B cell (primary cell): ENCODE data around the gene PLEKHA3. TPM values are rescaled to one million over a fixed set of nuclear protein-coding genes. Genes with fewer than 3 reads are reported as not detected.

Source experiments
- ATAC-seq: fragments of 200-7000 bp; cut with Tn5 transposase; one replicate; pipeline ENCODE4 v1.10.0; 2021; ENCODE audit warnings: low read depth, mild to moderate bottlenecking, moderate number of reproducible peaks, moderate library complexity
- CTCF ChIA-PET: fragments of 350-600 bp; sonication (Branson Sonifier 250); formaldehyde crosslinking; loops from one replicate; lab custom pipeline; 2021; ENCODE audit warnings: antibody characterized with exemption, inconsistent platforms; lab: Charles Lee
- POLR2A ChIA-PET: fragments of 350-600 bp; sonication (Branson Sonifier 250); formaldehyde crosslinking; loops from one replicate; lab custom pipeline; 2021; ENCODE audit warnings: antibody characterized with exemption; lab: Charles Lee
- DNase-seq: peaks from one replicate; pipeline ENCODE4 v3.0.0; 2013
- H2AFZ ChIP-seq: 2 replicates; pipeline ENCODE4 v1.6.1; 2012; ENCODE audit warnings: mild to moderate bottlenecking, low read depth, low read length; ENCODE audit not compliant: insufficient read depth, poor library complexity, severe bottlenecking
- H3K27ac ChIP-seq, 2 donors: 1 replicate in 1 of 2; 2 replicates in 1 of 2; pipeline ENCODE4 v1.5.1; 2012 to 2013; ENCODE audit warnings: low read length in 2 of 2, mild to moderate bottlenecking in 2 of 2, moderate library complexity in 1 of 2
- H3K27me3 ChIP-seq, 4 experiments: fragments of 200-600 bp in 1 of 4; sonication (generic) in 1 of 4; replicated peaks in 1 of 4; 1 replicate in 2 of 4; 2 replicates in 2 of 4; pipeline versions ENCODE4 v1.6.1 to v1.7.0; 2013 to 2016; ENCODE audit warnings: low read length in 3 of 4, mild to moderate bottlenecking in 2 of 4, mixed read lengths in 1 of 4, moderate library complexity in 1 of 4; ENCODE audit not compliant: insufficient read depth in 4 of 4, control insufficient read depth in 3 of 4; ENCODE audit errors: control extremely low read depth in 1 of 4
- H3K36me3 ChIP-seq, 2 experiments: replicated peaks in 1 of 2; 1 replicate in 1 of 2; 2 replicates in 1 of 2; pipeline versions ENCODE4 v1.6.1 to v1.7.1; 2013; ENCODE audit warnings: low read length in 1 of 2; ENCODE audit not compliant: insufficient read depth in 2 of 2, control insufficient read depth in 1 of 2; ENCODE audit errors: control extremely low read depth in 1 of 2, extremely low read depth in 1 of 2
- H3K4me1 ChIP-seq, 2 donors: fragments of 200-600 bp in 1 of 2; sonication (generic) in 1 of 2; 1 replicate in 1 of 2; 2 replicates in 1 of 2; pipeline versions ENCODE4 v1.5.1 to v1.6.1; 2013 to 2017; ENCODE audit warnings: low read length in 2 of 2; ENCODE audit not compliant: control insufficient read depth in 2 of 2, insufficient read depth in 2 of 2
- H3K4me2 ChIP-seq: replicated peaks from 2 replicates; pipeline ENCODE3; 2012; ENCODE audit warnings: mild to moderate bottlenecking, low read depth, low read length; ENCODE audit not compliant: poor library complexity, severe bottlenecking
- H3K4me3 ChIP-seq, 5 experiments: fragments of 200-600 bp in 1 of 5; sonication (generic) in 1 of 5; 1 replicate in 3 of 5; 2 replicates in 2 of 5; pipeline versions ENCODE4 v1.5.1 to v1.7.0; 2011 to 2016; ENCODE audit warnings: low read length in 4 of 5, mild to moderate bottlenecking in 4 of 5, low read depth in 2 of 5, control low read depth in 1 of 5, moderate library complexity in 1 of 5; ENCODE audit not compliant: insufficient read depth in 1 of 5; ENCODE audit errors: control extremely low read depth in 1 of 5, extremely low read depth in 1 of 5
- H3K79me2 ChIP-seq: fragments of 200-600 bp; sonication (generic); one replicate; pipeline ENCODE4 v1.6.0; 2016; ENCODE audit warnings: low read length; ENCODE audit not compliant: control insufficient read depth, insufficient read depth
- H3K9ac ChIP-seq: fragments of 200-600 bp; sonication (generic); 2 replicates; pipeline ENCODE4 v1.6.1; 2017; ENCODE audit warnings: mild to moderate bottlenecking, low read length, moderate library complexity
- H3K9me3 ChIP-seq, 3 donors: one replicate each; pipeline versions ENCODE4 v1.6.1 to v1.7.1; 2013; ENCODE audit warnings: low read length in 2 of 3; ENCODE audit not compliant: control insufficient read depth in 2 of 3, insufficient read depth in 1 of 3; ENCODE audit errors: control extremely low read depth in 1 of 3
- H4K20me1 ChIP-seq: 2 replicates; pipeline ENCODE4 v1.6.0; 2012; ENCODE audit warnings: mild to moderate bottlenecking, low read length; ENCODE audit not compliant: insufficient read depth, control insufficient read depth, poor library complexity, severe bottlenecking
- H3K27ac Mint-ChIP-seq: one replicate; pipeline ENCODE4 v1.8.0; 2021; ENCODE audit warnings: mixed read lengths
- H3K27me3 Mint-ChIP-seq: one replicate; pipeline ENCODE4 v1.8.0; 2021; ENCODE audit warnings: mixed read lengths
- H3K4me1 Mint-ChIP-seq: one replicate; pipeline ENCODE4 v1.8.0; 2021; ENCODE audit warnings: mixed read lengths
- H3K4me3 Mint-ChIP-seq: one replicate; pipeline ENCODE4 v1.8.0; 2021; ENCODE audit warnings: mixed read lengths
- H3K9me3 Mint-ChIP-seq: one replicate; pipeline ENCODE4 v1.8.0; 2022; ENCODE audit warnings: mixed read lengths; ENCODE audit not compliant: insufficient read depth
- CTCF ChIP-seq: fragments of 200-600 bp; IDR thresholded peaks from one replicate; pipeline ENCODE4 v1.8.0; 2022; ENCODE audit warnings: antibody characterized with exemption, mild to moderate bottlenecking
- EZH2 ChIP-seq: IDR thresholded peaks from 2 replicates; pipeline ENCODE4 v1.6.1; 2012; ENCODE audit warnings: borderline replicate concordance, low read depth, mild to moderate bottlenecking, moderate library complexity, low read length; ENCODE audit not compliant: insufficient read depth, poor library complexity, severe bottlenecking
- WGBS: methylation state at CpG from one replicate; pipeline ENCODE4 v1.1.5; 2013; ENCODE audit warnings: missing lambda C conversion rate; ENCODE audit not compliant: insufficient coverage; 5-methylcytosine and 5-hydroxymethylcytosine counted together
- intact Hi-C: fragments of 100-400 bp; cut with micrococcal nuclease; formaldehyde crosslinking; loops from one replicate; pipeline ENCODE4 v1.10.0; 2022
- polyA plus RNA-seq: library from polyadenylated mRNA; depleted of rRNA; stranded (reverse); fragments of >200 nt; gene quantifications from 2 replicates; pipeline ENCODE4 v1.2.3, GENCODE V29; 2012
- total RNA-seq, 2 donors: library from RNA; stranded (reverse); fragments of 120-200 nt in 1 of 2; gene quantifications; 1 replicate in 1 of 2; 2 replicates in 1 of 2; pipeline versions ENCODE4 v1.2.3 to v1.2.4, GENCODE V29; 2013 to 2022

Gene PLEKHA3
- total and polyA plus RNA-seq, 2 donors (not counting 1 experiment from before 2014, with no cell fraction given), result 4.8 to 29.3 TPM

- intact Hi-C loops, result no loop called here
- WGBS, result 100% methylated on average over 3 of the region's 4 CpGs
- ATAC-seq, result no peak
Measured at GRCh38 chr2:178526256-178526655, 46.0 kb downstream of the PLEKHA3 start.

GRCh38 chr2:178527592-178527991 lies 47.3 kb downstream of the PLEKHA3 start:
- H3K4me3 Mint-ChIP-seq, result no peak overlapping the region
- no peak overlapping the region for H3K4me3 ChIP-seq
- no peaks in the 10 kb centered on the region for H3K27me3 Mint-ChIP-seq
- no peak overlapping the region for H3K4me2 ChIP-seq
- H2AFZ ChIP-seq, result no peak overlapping the region
- no peak overlapping the region for H3K27ac Mint-ChIP-seq
- intact Hi-C loops, result no loop called here
- peaks cover 4% of the 10 kb centered on the region for H3K9me3 Mint-ChIP-seq
- peaks cover 22 to 37% of the 10 kb centered on the region in 2 donors for H3K4me1 ChIP-seq
- ChIA-PET POLR2A (no interaction called here), CTCF (interaction anchor here (1.0 kb wide), 1 partner anchor 10 kb away, joined by 4 read pairs; no protein-coding TSS in a partner anchor)
- H3K9ac ChIP-seq, result no peak overlapping the region
- peaks cover 53% of the 10 kb centered on the region for H3K4me1 Mint-ChIP-seq
- TF ChIP-seq EZH2 (no peak), CTCF (no peak)
- ATAC-seq (no peak), DNase-seq (no peak)
- peaks cover 0 to 5% (median 0%) of the 10 kb centered on the region in 3 donors for H3K9me3 ChIP-seq
- H3K36me3 ChIP-seq, result peaks cover 1 to 18% of the 10 kb centered on the region in 2 experiments
- H3K27ac ChIP-seq, result no peak overlapping the region
- 100% methylated on average over 1 of the region's 2 CpGs for WGBS
- peaks cover 52% of the 10 kb centered on the region for H3K79me2 ChIP-seq
- H4K20me1 ChIP-seq, result no peaks in the 10 kb centered on the region
- H3K27me3 ChIP-seq, result no peaks in the 10 kb centered on the region

More at GRCh38 chr2:178526256-178526655, 46.0 kb downstream of the PLEKHA3 start:
- ChIA-PET CTCF (interaction anchor here (1.1 kb wide), 1 partner anchor 10 kb away, joined by 3 read pairs; no protein-coding TSS in a partner anchor), POLR2A (no interaction called here)
- Histone ChIP-seq H2AFZ (no peak overlapping the region), H3K79me2 (peaks cover 39% of the 10 kb centered on the region), H3K4me1 (peaks cover 22 to 31% of the 10 kb centered on the region in 2 donors), H3K4me3 (no peak overlapping the region), H4K20me1 (no peaks in the 10 kb centered on the region), H3K9ac (no peak overlapping the region), H3K9me3 (peaks cover 0 to 9% (median 0%) of the 10 kb centered on the region in 3 donors), H3K27me3 (no peaks in the 10 kb centered on the region), H3K27ac (no peak overlapping the region), H3K36me3 (peaks cover 0 to 6% of the 10 kb centered on the region in 2 experiments), H3K4me2 (no peak overlapping the region)
- TF ChIP-seq CTCF, result no peak
- no peak for TF ChIP-seq EZH2
- Mint-ChIP-seq H3K27me3 (no peaks in the 10 kb centered on the region), H3K27ac (no peak overlapping the region), H3K4me1 (peaks cover 53% of the 10 kb centered on the region), H3K9me3 (peaks cover 5% of the 10 kb centered on the region), H3K4me3 (no peak overlapping the region)
- DNase-seq, result no peak
